GM21390 (cell line): ENCODE data around the gene SRMS.
"Not testable (repeated sequence)": the region's sequence is repeated elsewhere in the genome, so short reads cannot be mapped to it uniquely, and the experiment has no call there.

Experiments used
- ATAC-seq: cut with Tn5 transposase; IDR thresholded peaks from one replicate; pipeline ENCODE4 v1.9.1; 2021; ENCODE audit not compliant: unreplicated experiment

The SRMS gene

GRCh38 chr20:63566395-63567135 lies 19.0 kb upstream of the SRMS start:
- ATAC-seq = no peak

- ATAC-seq = no peak
Observed at GRCh38 chr20:63565699-63566335, 18.3 kb upstream of the SRMS start.

- no peak for ATAC-seq
Observed at GRCh38 chr20:63565021-63565698, 17.6 kb upstream of the SRMS start.

GRCh38 chr20:63564036-63564810 lies 16.7 kb upstream of the SRMS start:
- ATAC-seq = no peak

GRCh38 chr20:63563225-63563935 lies 15.8 kb upstream of the SRMS start:
- no peak for ATAC-seq

GRCh38 chr20:63562461-63563224 lies 15.1 kb upstream of the SRMS start:
- no peak for ATAC-seq

- no peak for ATAC-seq
Observed at GRCh38 chr20:63561624-63562396, 14.3 kb upstream of the SRMS start.

- ATAC-seq = no peak
Observed at GRCh38 chr20:63560856-63561609, 13.5 kb upstream of the SRMS start.

GRCh38 chr20:63560333-63560805 lies 12.8 kb upstream of the SRMS start:
- ATAC-seq = no peak

GRCh38 chr20:63559485-63560332 lies 12.2 kb upstream of the SRMS start:
- not testable (repeated sequence) for ATAC-seq

GRCh38 chr20:63558804-63559484 lies 11.4 kb upstream of the SRMS start:
- no peak for ATAC-seq

GRCh38 chr20:63557481-63557891 lies 9.9 kb upstream of the SRMS start:
- no peak for ATAC-seq

GRCh38 chr20:63556873-63557478 lies 9.4 kb upstream of the SRMS start:
- ATAC-seq = no peak

GRCh38 chr20:63555661-63556381 lies 8.3 kb upstream of the SRMS start:
- ATAC-seq = no peak

- no peak for ATAC-seq
Observed at GRCh38 chr20:63554361-63555278, 7.1 kb upstream of the SRMS start.
